NB4 (cell line): ENCODE measurements around the gene ROBO2.

ENCODE experiments used
- CTCF ChIP-seq: IDR thresholded peaks from one replicate; pipeline ENCODE4 v1.5.1; 2012; ENCODE audit warnings: low read depth, low read length
- MAX ChIP-seq: IDR thresholded peaks from 2 replicates; pipeline ENCODE4 v1.6.1; 2011; ENCODE audit warnings: low read depth, low read length
- POLR2A ChIP-seq: IDR thresholded peaks from 2 replicates; pipeline ENCODE4 v1.6.1; 2011; ENCODE audit warnings: mild to moderate bottlenecking; ENCODE audit not compliant: insufficient read length; ENCODE audit errors: extremely low read depth

GRCh38 chr3:77620009-77620408, 580.1 kb downstream of the ROBO2 start:
- TF ChIP-seq CTCF: no peak
- TF ChIP-seq POLR2A: no peak
- TF ChIP-seq MAX: no peak
